Mucosa of rectum (tissue), 2 donors: ENCODE results near the gene ADCYAP1R1.

ENCODE experiments used
- H3K27ac ChIP-seq, 2 donors: one replicate each; pipeline ENCODE4 v1.7.0; 2013; ENCODE audit warnings: inconsistent platforms in 2 of 2, low read depth in 2 of 2, low read length in 2 of 2
- H3K27me3 ChIP-seq, 2 donors: one replicate each; pipeline ENCODE4 v1.7.0; 2013; ENCODE audit warnings: low read length in 2 of 2; ENCODE audit not compliant: control insufficient read depth in 2 of 2, insufficient read depth in 2 of 2
- H3K36me3 ChIP-seq, 2 donors: one replicate each; pipeline ENCODE4 v1.7.0; 2013; ENCODE audit warnings: low read length in 2 of 2; ENCODE audit not compliant: control insufficient read depth in 2 of 2, insufficient read depth in 2 of 2
- H3K4me1 ChIP-seq, 2 donors: one replicate each; pipeline ENCODE4 v1.7.0; 2013; ENCODE audit warnings: low read length in 2 of 2, mild to moderate bottlenecking in 1 of 2; ENCODE audit not compliant: control insufficient read depth in 2 of 2, insufficient read depth in 2 of 2
- H3K4me3 ChIP-seq, 2 donors: one replicate each; pipeline ENCODE4 v1.7.0; 2013; ENCODE audit warnings: low read length in 2 of 2
- H3K9ac ChIP-seq, 2 donors: one replicate each; pipeline ENCODE4 v1.7.0; 2013; ENCODE audit warnings: low read length in 2 of 2, low read depth in 1 of 2, mild to moderate bottlenecking in 1 of 2
- H3K9me3 ChIP-seq, 2 donors: one replicate each; pipeline ENCODE4 v1.7.0; 2013; ENCODE audit warnings: low read length in 2 of 2; ENCODE audit not compliant: control insufficient read depth in 2 of 2
- donor health status: healthy.
- donor health status: Normal muscosa, but diverticular disease.

Gene ADCYAP1R1

DNA sequence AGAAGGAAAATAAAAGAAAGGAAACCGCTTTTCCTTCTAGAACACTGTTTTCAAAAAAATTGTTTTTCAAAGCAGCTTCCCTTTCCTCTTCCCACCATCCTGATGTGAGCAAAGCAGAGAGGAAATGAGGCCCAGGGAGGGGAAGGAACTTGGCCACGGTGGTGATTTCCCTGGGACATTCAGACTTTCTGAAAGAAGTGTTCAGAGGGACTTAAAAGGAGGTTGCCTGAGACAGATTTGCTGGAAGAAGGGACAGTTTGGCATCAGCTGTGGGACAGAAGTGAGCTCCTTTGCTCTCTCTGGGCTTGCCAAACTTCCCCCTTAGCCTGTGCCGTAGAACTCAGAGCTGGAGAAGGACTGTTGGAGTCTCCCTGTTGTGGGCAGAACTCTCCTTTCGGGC, 30.3 kb downstream of the ADCYAP1R1 start:
- no peaks in the 10 kb centered on the region for H3K4me1 ChIP-seq
- no peaks in the 10 kb centered on the region for H3K36me3 ChIP-seq
- H3K4me3 ChIP-seq, result no peak overlapping the region
- no peaks in the 10 kb centered on the region for H3K9me3 ChIP-seq
- H3K9ac ChIP-seq, result no peak overlapping the region
- H3K27ac ChIP-seq, result no peak overlapping the region
- H3K27me3 ChIP-seq, result peaks cover 4% of the 10 kb centered on the region in 2 donors

DNA sequence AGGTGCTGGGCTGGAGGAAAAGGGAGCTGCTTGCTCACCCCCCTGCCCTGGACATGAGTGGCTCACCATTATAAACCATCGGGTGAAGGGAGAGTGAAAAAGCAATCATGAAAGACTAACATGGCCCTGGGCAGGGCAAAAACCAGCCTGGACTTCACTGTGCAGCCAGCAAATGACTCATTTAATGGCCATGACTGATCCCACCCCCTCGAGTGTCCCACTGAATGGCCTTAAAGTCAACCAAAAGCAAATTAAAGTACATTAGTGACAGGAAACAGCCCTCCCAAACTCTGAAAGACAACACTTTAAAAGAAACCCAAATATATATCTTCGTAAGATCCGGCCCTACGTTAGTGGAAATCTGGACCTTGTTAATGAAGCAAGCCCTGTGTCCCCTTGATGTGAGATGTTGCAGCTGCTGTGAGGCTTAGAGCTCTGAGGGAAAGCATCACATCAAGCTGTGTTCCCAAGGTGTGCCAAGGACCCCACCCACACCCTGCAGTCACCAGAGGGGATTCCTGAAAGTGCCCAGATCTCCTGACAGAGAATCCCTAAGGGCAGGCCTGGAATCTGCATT, 31.2 kb downstream of the ADCYAP1R1 start:
- no peak overlapping the region for H3K27ac ChIP-seq
- no peaks in the 10 kb centered on the region for H3K4me1 ChIP-seq
- H3K36me3 ChIP-seq, result no peaks in the 10 kb centered on the region
- peaks cover 2 to 4% of the 10 kb centered on the region in 2 donors for H3K27me3 ChIP-seq
- H3K4me3 ChIP-seq, result no peak overlapping the region
- H3K9ac ChIP-seq, result no peak overlapping the region
- no peaks in the 10 kb centered on the region for H3K9me3 ChIP-seq

DNA sequence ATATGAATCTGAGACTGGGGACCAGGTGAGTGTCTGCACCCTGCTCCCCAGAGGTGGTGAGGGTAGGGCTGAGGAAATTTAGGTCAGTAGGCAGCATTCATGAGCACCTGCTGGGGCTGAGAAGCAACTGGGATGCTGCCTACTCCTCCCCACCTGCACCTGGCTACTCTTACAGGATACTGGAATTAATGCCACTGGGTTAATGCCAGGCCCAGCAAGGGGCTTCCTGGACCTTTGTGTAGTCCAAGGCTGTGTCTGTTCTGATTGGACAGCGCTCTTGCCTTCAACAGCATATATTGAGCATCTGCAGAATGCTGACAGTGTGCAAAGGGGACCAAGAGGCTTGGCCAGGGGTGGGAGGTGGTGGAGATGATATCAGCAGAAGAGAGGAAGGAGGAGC, 32.1 kb downstream of the ADCYAP1R1 start:
- H3K27ac ChIP-seq, result no peak overlapping the region
- H3K27me3 ChIP-seq, result peaks cover 0 to 2% of the 10 kb centered on the region in 2 donors
- no peaks in the 10 kb centered on the region for H3K9me3 ChIP-seq
- H3K36me3 ChIP-seq, result no peaks in the 10 kb centered on the region
- no peaks in the 10 kb centered on the region for H3K4me1 ChIP-seq
- H3K9ac ChIP-seq, result no peak overlapping the region
- H3K4me3 ChIP-seq, result no peak overlapping the region

DNA sequence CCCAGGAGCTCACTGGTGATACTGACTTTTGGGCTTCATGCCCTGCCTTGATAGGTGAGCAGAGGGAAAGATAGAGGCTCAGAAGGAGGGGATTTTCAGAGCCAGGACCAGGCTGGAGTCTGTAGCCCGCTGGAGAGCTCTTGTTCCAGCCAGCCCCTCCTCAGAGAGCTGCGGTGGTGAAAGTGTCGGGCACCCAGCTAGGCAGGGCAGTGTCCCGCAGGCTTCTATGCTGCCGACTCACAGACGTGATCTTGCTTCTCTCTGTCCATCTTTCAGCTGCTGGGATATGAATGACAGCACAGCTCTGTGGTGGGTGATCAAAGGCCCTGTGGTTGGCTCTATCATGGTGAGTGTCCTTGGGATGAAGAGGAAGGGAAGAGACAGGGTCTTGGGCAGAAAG, 35.2 kb downstream of the ADCYAP1R1 start:
- Histone ChIP-seq H3K36me3 (no peaks in the 10 kb centered on the region), H3K9me3 (no peaks in the 10 kb centered on the region), H3K27me3 (no peaks in the 10 kb centered on the region), H3K4me1 (no peaks in the 10 kb centered on the region), H3K9ac (no peak overlapping the region), H3K4me3 (no peak overlapping the region), H3K27ac (no peak overlapping the region)

DNA sequence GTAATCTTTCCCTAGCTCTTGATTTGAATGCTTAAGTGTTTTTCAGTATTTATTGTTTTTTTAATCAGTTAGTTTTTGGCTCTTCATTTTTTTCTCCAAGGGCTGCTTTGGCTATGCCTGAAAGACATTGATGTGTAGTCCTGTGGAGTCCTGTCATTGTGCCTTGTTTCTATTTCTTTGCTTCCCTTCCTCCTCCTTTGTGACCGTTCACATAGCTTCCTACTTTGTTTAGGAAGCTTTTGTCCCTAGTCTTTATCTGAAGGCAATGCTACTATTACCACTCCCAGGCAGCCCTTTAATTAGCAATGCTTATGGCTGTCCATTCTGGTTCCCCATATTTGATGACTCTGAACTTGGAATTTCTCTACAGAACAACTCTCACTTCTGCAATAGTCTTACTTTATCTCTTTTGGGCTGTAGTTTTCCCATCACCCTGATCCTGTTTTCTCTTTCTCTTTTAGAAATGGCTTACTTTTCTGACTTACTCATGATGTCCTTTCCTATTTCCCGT, 39.9 kb downstream of the ADCYAP1R1 start:
- Histone ChIP-seq H3K9me3 (no peaks in the 10 kb centered on the region), H3K4me3 (no peak overlapping the region), H3K4me1 (no peaks in the 10 kb centered on the region), H3K36me3 (no peaks in the 10 kb centered on the region), H3K27me3 (no peaks in the 10 kb centered on the region), H3K27ac (no peak overlapping the region), H3K9ac (no peak overlapping the region)

DNA sequence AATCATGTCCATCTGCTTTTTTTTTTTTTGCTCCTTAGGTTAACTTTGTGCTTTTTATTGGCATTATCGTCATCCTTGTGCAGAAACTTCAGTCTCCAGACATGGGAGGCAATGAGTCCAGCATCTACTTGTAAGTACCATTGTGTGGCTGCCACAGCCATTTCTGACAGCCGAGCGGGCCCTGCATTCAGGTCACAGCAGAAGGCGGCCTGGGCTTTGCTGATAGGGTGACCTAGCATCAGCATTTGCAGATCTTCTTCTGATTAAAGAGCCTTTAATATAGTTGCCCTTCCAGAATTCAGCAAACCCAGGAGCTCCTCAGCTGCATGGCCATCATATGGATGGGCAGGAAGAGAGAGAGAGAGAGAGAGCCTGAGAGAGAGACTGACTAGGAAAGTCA, 40.5 kb downstream of the ADCYAP1R1 start:
- no peaks in the 10 kb centered on the region for H3K27me3 ChIP-seq
- H3K9ac ChIP-seq, result no peak overlapping the region
- H3K9me3 ChIP-seq, result no peaks in the 10 kb centered on the region

DNA sequence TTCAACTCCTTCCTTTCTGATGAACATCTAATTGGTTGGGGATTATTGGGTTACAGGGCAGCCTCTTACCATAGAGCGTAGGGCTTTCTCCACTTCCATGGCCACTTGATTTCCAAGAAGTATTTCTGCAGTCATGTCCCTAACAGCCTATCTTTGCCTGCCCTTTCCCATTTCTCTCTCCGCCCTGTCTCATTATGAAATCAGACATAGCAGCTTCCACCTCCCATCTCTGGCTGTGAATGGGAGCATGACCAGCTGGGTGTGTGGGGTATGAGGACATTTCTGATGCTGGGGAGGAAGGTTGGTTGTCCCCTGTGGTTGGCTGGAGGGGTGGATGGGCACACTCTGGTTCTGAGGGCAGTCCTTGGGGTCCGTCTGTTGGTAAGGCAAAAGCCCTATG, 41.2 kb downstream of the ADCYAP1R1 start:
- Histone ChIP-seq H3K4me1 (no peaks in the 10 kb centered on the region), H3K27ac (no peak overlapping the region), H3K9me3 (no peaks in the 10 kb centered on the region), H3K36me3 (no peaks in the 10 kb centered on the region), H3K9ac (no peak overlapping the region), H3K27me3 (no peaks in the 10 kb centered on the region), H3K4me3 (no peak overlapping the region)

More for the DNA sequence above, 40.5 kb downstream of the ADCYAP1R1 start:
- Histone ChIP-seq H3K27ac (no peak overlapping the region), H3K36me3 (no peaks in the 10 kb centered on the region), H3K4me1 (no peaks in the 10 kb centered on the region), H3K4me3 (no peak overlapping the region)

DNA sequence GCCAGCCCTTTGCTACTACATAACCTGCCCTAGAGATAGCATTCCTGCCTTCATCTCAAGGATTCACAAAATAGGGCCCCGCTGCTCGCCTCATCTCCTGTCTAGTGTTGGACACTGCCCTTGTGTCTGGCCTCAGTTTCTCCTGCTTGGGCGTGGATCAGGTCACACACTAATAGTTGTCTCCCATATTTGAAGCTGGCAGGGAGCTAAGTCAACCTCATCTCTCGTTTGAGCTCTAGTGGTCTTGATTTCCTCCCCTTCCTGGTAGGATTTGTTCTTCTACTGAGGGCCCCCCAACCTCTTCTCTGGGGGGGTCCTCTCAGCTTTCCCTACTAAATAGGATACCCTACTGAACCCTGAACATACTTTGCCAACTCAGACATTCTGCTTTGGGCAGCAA, 42.2 kb downstream of the ADCYAP1R1 start:
- no peak overlapping the region for H3K27ac ChIP-seq
- no peaks in the 10 kb centered on the region for H3K4me1 ChIP-seq
- H3K4me3 ChIP-seq, result no peak overlapping the region
- no peaks in the 10 kb centered on the region for H3K27me3 ChIP-seq
- H3K9ac ChIP-seq, result no peak overlapping the region
- H3K36me3 ChIP-seq, result no peaks in the 10 kb centered on the region
- no peaks in the 10 kb centered on the region for H3K9me3 ChIP-seq

DNA sequence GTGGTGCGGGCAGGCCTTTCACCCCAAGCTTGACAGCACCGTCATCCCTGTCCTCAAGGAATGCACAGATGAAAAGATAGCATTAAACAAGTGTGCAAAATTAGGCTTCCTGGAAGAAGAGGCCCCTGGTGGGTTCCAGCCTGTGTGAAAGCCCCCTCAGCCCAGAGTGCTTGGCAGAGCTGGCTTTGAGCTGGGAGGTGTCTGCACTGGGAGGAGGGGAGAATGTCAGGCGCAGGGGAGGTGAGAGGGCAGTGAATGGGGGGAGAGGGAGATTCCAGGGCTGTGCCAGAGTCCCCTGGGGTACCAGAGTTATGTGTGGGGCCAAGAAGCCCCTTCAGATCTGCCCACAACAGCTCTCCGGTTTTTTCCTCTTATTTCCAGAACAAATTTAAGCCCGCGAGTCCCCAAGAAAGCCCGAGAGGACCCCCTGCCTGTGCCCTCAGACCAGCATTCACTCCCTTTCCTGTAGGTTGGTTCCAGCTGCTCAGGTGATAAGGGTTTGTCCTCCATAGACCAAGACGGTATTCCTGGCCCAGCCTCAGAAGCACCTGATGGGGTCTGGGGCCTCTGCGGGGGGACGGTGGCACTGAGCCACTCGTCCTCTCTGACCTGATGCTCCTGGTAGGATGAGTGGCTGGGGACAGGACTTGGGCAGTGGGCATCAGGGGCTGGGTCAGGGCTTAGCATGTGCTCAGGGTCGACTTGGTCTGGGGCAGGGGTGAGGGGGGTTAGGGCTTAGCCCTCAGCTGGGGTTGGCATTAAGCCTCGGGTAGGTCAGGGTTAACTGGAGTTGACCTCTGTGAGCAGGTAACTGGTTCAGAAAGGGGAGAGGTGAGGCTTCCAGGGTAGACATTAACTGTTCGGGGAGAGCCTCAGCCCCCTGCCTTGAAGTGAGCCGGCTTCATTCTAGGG, 43.4 kb downstream of the ADCYAP1R1 start:
- Histone ChIP-seq H3K27me3 (peaks cover 0 to 3% of the 10 kb centered on the region in 2 donors), H3K27ac (no peak overlapping the region), H3K4me3 (no peak overlapping the region), H3K9me3 (no peaks in the 10 kb centered on the region), H3K4me1 (no peaks in the 10 kb centered on the region), H3K36me3 (no peaks in the 10 kb centered on the region), H3K9ac (no peak overlapping the region)

DNA sequence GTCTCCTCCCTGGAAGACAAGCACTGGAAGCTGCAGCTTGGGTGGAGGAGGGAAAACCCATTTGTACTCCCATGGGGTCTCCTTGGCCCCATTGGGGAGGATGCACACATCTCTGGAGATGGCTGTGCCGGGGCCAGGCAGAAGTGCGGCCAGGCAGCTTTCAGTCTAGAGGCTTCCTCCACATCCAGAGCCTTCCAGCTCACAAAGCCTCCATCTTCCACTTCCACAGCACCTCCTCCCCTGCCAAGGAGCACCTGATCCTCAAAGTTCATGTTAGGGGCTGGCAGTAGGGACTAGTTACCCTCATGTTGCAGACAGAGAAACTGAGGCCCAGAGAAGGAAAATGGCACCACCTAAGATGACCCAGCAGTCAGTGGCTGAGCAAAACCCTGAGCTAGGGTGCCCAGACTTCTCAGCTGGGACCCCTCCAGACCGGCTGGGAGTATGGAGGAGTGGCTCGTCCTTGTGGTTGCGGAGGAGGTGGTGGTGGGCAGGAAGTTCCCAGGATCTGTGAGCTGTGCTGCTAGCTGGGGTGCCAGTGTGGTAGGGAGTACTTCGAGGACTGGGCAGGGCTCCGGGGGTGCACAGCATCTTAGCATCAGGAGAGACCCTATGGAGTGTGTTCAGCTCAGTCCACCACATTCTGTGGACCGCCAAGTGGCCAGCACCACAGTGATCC, 44.2 kb downstream of the ADCYAP1R1 start:
- Histone ChIP-seq H3K9me3 (no peaks in the 10 kb centered on the region), H3K36me3 (no peaks in the 10 kb centered on the region), H3K4me3 (no peak overlapping the region), H3K27me3 (peaks cover 0 to 3% of the 10 kb centered on the region in 2 donors), H3K27ac (no peak overlapping the region), H3K4me1 (no peaks in the 10 kb centered on the region), H3K9ac (no peak overlapping the region)
